Transverse colon (tissue), 4 donors: ENCODE measurements around the gene ZNF177. TPM values are rescaled to one million over a fixed set of nuclear protein-coding genes. Genes with fewer than 3 reads are reported as not detected.

ENCODE experiments used
- DNase-seq: peaks from one replicate; pipeline ENCODE4 v3.0.0-alpha.2; 2019
- H3K27ac ChIP-seq, 4 donors: fragments of 200-600 bp; sonication (generic); 2 replicates each; pipeline ENCODE4 v1.5.1; 2016 to 2018; ENCODE audit warnings: inconsistent platforms in 4 of 4
- H3K27me3 ChIP-seq: fragments of 200-600 bp; sonication (generic); 2 replicates; pipeline ENCODE4 v1.5.1; 2017; ENCODE audit warnings: inconsistent platforms
- H3K36me3 ChIP-seq, 4 donors: fragments of 200-600 bp; sonication (generic); 2 replicates each; pipeline ENCODE4 v1.5.1; 2017 to 2019; ENCODE audit warnings: inconsistent platforms in 4 of 4
- H3K4me1 ChIP-seq, 4 donors: fragments of 200-600 bp; sonication (generic); 2 replicates each; pipeline ENCODE4 v1.5.1; 2017 to 2020; ENCODE audit warnings: inconsistent platforms in 4 of 4
- H3K4me3 ChIP-seq, 4 donors: fragments of 200-600 bp; sonication (generic); 1 replicate in 1 of 4; 2 replicates in 3 of 4; pipeline versions ENCODE4 v1.5.1 to v1.6.1; 2017 to 2019; ENCODE audit warnings: inconsistent platforms in 4 of 4
- H3K9me3 ChIP-seq, 2 donors: fragments of 200-600 bp; sonication (generic); 2 replicates each; pipeline ENCODE4 v1.5.1; 2017 to 2019; ENCODE audit warnings: inconsistent platforms in 2 of 2
- CTCF ChIP-seq, 5 experiments: fragments of 200-600 bp in 3 of 5; fragments of 450-650 bp in 2 of 5; sonication (generic) in 3 of 5; IDR thresholded peaks; 1 replicate in 2 of 5; 2 replicates in 3 of 5; pipeline ENCODE4 v1.5.1; 2016 to 2017; ENCODE audit warnings: antibody characterized with exemption in 5 of 5, inconsistent platforms in 3 of 5, mild to moderate bottlenecking in 2 of 5, moderate library complexity in 1 of 5
- EP300 ChIP-seq: sonication (generic); formaldehyde crosslinking; IDR thresholded peaks from one replicate; pipeline ENCODE4 v1.6.1; 2017; ENCODE audit warnings: antibody characterized with exemption, low read depth
- POLR2A ChIP-seq: fragments of 450-650 bp; IDR thresholded peaks from one replicate; pipeline ENCODE4 v1.6.1; 2016; ENCODE audit warnings: antibody characterized with exemption, mild to moderate bottlenecking, moderate library complexity
- POLR2AphosphoS5 ChIP-seq, 3 donors: sonication (generic); formaldehyde crosslinking; IDR thresholded peaks; one replicate each; pipeline ENCODE4 v1.6.1; 2016; ENCODE audit warnings: antibody characterized with exemption in 3 of 3
- WGBS, 2 donors: methylation state at CpG; one replicate each; pipeline ENCODE4 v1.1.5; 2018; ENCODE audit warnings: low coverage in 1 of 2; 5-methylcytosine and 5-hydroxymethylcytosine counted together
- in situ Hi-C, 4 donors: fragments of 200-750 bp; cut with MboI; loops; one replicate each; pipeline versions ENCODE4 v1.15.0 to v1.15.1; 2017; ENCODE audit warnings: low sequenced_read_pairs in 3 of 4, low pct_ligation_motif_present in 1 of 4, low pct_unique_long_range_greater_than_20kb in 1 of 4
- intact Hi-C: fragments of 100-400 bp; cut with DNase I; formaldehyde crosslinking; loops from one replicate; pipeline ENCODE4 v1.15.1; 2023; ENCODE audit warnings: low total_unique reads
- total RNA-seq, 4 donors: library from RNA; depleted of rRNA; stranded (reverse); fragments of >200 nt; gene quantifications; one replicate each; pipeline ENCODE4 v1.1.0, GENCODE V29; 2016

Gene ZNF177
- total RNA-seq, 4 donors from 2014 or later: 1.8 to 4.2 (median 2.1) TPM; not detected in 1

DNA sequence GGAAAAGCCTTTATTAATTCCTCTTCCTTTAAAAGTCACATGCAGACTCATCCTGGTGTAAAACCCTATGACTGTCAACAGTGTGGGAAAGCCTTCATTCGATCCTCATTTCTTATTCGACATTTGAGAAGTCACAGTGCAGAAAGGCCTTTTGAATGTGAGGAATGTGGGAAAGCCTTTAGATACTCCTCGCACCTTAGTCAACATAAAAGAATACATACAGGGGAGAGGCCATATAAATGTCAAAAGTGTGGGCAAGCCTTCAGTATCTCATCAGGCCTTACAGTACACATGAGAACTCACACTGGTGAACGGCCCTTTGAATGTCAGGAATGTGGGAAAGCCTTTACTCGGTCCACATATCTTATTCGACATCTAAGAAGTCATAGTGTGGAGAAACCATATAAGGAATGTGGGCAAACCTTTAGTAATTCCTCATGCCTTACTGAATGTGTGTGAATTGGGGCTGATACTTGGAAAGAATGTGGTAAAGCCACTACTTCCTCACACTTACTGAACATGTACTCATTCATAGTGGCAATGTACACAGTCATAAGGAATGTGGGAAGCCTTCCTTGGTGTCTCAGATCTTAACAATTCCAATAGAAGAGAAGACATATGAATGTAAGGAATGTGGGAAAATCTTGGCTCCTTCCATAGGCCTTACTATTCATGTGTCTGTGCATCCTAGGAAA, 20.1 kb upstream of the ZNF177 start:
- in situ Hi-C loops: no loop called here
- H3K36me3 ChIP-seq: peaks cover 0 to 74% (median 35%) of the 10 kb centered on the region in 4 donors
- TF ChIP-seq EP300: no peak
- intact Hi-C loops: no loop called here
- no peak overlapping the region for H3K4me3 ChIP-seq
- peaks cover 95 to 97% of the 10 kb centered on the region in 2 donors for H3K9me3 ChIP-seq
- DNase-seq: no peak
- H3K27me3 ChIP-seq: no peaks in the 10 kb centered on the region
- H3K4me1 ChIP-seq: no peaks in the 10 kb centered on the region
- H3K27ac ChIP-seq: no peak overlapping the region
- 83 to 95% methylated on average over 3 to 6 of the region's 6 CpGs for WGBS, 2 donors

DNA sequence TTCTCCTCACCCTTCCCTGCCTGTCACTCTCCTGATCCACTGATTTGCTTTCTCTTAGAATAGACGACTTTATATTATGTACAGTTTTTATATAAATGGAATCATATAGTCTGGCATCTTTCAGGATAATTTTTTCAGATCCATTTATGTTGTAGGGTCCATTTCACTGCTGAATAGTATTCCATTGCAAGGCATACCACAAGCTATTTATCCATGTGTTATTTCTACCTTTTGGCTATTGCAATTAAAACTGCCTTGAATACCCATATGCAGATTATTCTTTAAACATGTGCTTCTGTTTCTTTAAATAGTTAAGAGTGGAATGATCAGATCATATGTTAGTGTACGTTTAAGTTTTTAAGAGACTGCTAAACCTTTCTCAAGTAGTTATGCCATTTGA, 17.8 kb upstream of the ZNF177 start:
- in situ Hi-C loops (no loop called here), intact Hi-C loops (no loop called here)
- peaks cover 0 to 63% (median 28%) of the 10 kb centered on the region in 4 donors for H3K36me3 ChIP-seq
- no peak for DNase-seq
- H3K27ac ChIP-seq: no peak overlapping the region
- TF ChIP-seq CTCF (IDR thresholded peaks at IDR 0.05): no peak
- no peak for TF ChIP-seq POLR2AphosphoS5 (IDR thresholded peaks at IDR 0.05)
- no peak overlapping the region for H3K4me3 ChIP-seq
- peaks cover 97 to 99% of the 10 kb centered on the region in 2 donors for H3K9me3 ChIP-seq
- no peaks in the 10 kb centered on the region for H3K27me3 ChIP-seq
- H3K4me1 ChIP-seq: no peaks in the 10 kb centered on the region
- 86 to 88% methylated on average over 2 of the region's 2 CpGs for WGBS, 2 donors

DNA sequence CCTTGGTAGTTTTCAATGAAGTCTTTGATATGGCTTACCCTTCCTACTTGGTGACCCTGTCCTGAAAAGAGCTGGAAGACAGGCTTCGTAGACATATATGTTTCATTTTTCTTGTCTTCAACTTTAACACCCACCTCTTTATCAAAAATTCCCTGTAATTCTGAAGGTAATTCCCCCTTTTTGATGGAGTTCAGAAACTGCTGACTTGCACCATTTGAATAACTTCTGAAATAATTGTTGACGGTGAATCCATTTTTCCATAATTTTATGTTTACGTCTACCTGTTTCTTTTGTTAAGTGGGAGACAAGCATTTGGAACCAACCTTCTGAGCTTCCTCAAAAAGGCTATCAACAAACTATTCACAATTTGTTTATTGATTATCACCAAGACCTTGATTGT, 14.6 kb upstream of the ZNF177 start:
- in situ Hi-C loops (no loop called here), intact Hi-C loops (no loop called here)
- Histone ChIP-seq H3K9me3 (peaks cover 94 to 99% of the 10 kb centered on the region in 2 donors), H3K4me3 (no peak overlapping the region), H3K36me3 (peaks cover 0 to 37% (median 15%) of the 10 kb centered on the region in 4 donors), H3K27me3 (no peaks in the 10 kb centered on the region), H3K4me1 (no peaks in the 10 kb centered on the region), H3K27ac (no peak overlapping the region)
- WGBS, 2 donors: 98% methylated on average over 3 of the region's 3 CpGs
- DNase-seq: no peak
- TF ChIP-seq CTCF (IDR thresholded peaks at IDR 0.05): no peak
- no peak for TF ChIP-seq POLR2AphosphoS5 (IDR thresholded peaks at IDR 0.05)
- no peak for TF ChIP-seq EP300
- no peak for TF ChIP-seq POLR2A

DNA sequence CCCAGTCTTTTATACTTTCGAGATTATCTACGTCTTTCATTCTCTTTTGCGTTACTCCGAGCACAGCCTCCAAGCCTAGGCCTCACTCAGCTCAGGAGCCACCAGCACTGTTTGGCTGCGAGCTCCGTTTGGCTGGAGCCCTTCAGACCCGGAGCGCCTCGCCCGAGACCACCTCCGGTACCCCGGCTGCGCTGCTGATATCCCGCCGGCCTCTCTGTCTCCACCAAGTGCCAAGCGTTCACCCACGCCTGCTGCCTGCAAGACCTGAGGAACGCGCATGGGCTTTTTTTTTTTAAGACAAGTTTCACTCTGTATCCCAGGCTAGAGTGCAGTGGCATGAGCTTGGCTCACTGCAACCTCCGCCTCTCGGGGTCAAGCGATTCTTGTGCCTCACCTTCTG, 14.1 kb upstream of the ZNF177 start:
- no peak overlapping the region for H3K27ac ChIP-seq
- intact Hi-C loops: no loop called here
- 97 to 98% methylated on average over 7 to 22 of the region's 22 CpGs for WGBS, 2 donors
- no peaks in the 10 kb centered on the region for H3K27me3 ChIP-seq
- no peaks in the 10 kb centered on the region for H3K4me1 ChIP-seq
- H3K36me3 ChIP-seq: peaks cover 0 to 33% (median 13%) of the 10 kb centered on the region in 4 donors
- in situ Hi-C loops: no loop called here
- H3K4me3 ChIP-seq: no peak overlapping the region
- DNase-seq: no peak
- TF ChIP-seq EP300: no peak
- no peak for TF ChIP-seq POLR2A
- TF ChIP-seq CTCF (IDR thresholded peaks at IDR 0.05): no peak
- no peak for TF ChIP-seq POLR2AphosphoS5 (IDR thresholded peaks at IDR 0.05)
- peaks cover 90 to 99% of the 10 kb centered on the region in 2 donors for H3K9me3 ChIP-seq

DNA sequence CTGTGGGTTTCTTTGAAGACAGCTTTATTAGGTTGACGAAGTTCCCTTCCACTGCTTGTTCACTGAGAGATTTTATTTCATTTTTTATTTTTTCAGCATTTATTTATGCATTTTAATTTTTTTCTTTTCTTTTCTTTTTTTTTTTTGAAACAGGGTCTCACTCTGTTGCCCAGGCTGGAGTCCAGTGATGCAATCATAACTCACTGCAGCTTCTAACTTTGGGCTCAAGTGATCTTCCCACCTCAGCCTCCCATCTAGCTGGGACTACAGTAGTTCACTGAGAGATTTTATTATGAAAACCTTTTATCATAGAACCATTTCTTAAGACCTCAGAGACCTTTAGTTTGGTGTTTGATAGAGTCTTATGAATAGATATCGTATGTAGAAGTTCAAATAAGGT, 10.3 kb upstream of the ZNF177 start:
- TF ChIP-seq POLR2A (no peak), POLR2AphosphoS5 (IDR thresholded peaks at IDR 0.05) (no peak), CTCF (IDR thresholded peaks at IDR 0.05) (no peak), EP300 (no peak)
- Histone ChIP-seq H3K4me1 (no peaks in the 10 kb centered on the region), H3K27ac (no peak overlapping the region), H3K27me3 (no peaks in the 10 kb centered on the region), H3K9me3 (peaks cover 83 to 98% of the 10 kb centered on the region in 2 donors), H3K4me3 (no peak overlapping the region), H3K36me3 (peaks cover 0 to 16% (median 5%) of the 10 kb centered on the region in 4 donors)
- intact Hi-C loops (no loop called here), in situ Hi-C loops (no loop called here)
- 90 to 92% methylated on average over 2 of the region's 2 CpGs for WGBS, 2 donors
- no peak for DNase-seq
